Activated T-cell treated with anti-CD3 and anti-CD28 coated beads for 4 hours (primary cell): ENCODE data around the gene RCE1.

Experiments used
- DNase-seq: peaks from one replicate; pipeline ENCODE4 v3.0.0-alpha.2; 2020

RCE1 gene

DNA sequence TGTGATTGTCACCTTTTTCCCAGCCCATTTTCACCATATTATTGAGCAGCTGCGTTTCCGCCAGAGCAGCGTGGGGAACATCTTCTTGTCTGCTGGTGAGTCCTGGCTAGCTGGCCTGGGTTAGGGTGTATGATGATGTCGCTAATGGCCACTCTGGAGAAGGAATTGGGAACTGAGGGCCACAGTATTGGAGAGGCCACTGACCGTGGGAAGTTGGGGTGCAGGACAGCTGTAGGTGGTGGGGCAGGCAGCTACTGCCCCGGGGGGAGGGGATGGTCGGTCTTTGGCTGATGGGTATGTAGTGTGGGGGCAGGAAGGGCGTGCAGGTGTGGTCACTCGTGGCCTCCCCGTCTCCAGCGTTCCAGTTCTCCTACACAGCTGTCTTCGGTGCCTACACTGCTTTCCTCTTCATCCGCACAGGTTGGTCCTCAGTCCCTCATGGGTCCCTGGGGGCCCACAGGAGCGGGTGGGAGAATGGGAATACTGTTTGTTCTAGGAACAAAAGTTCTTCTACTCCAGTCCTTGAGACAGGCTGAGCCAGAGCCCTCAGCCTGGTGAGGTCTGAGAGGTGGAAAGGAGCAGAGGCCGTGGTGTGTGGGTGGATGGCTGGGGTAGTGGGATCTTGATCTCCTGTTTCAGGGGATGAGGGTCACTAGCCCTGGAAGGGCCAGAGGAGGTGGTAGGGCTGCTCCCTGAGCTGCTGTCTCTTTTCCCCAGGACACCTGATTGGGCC, 2.1 kb downstream of the RCE1 start:
- DNase-seq, result no peak

DNA sequence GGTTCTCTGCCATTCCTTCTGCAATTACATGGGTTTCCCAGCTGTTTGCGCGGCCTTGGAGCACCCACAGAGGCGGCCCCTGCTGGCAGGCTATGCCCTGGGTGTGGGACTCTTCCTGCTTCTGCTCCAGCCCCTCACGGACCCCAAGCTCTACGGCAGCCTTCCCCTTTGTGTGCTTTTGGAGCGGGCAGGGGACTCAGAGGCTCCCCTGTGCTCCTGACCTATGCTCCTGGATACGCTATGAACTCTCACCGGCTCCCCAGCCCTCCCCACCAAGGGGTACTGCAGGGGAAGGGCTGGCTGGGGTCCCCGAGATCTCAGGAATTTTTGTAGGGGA, 2.6 kb downstream of the RCE1 start:
- DNase-seq, result no peak

DNA sequence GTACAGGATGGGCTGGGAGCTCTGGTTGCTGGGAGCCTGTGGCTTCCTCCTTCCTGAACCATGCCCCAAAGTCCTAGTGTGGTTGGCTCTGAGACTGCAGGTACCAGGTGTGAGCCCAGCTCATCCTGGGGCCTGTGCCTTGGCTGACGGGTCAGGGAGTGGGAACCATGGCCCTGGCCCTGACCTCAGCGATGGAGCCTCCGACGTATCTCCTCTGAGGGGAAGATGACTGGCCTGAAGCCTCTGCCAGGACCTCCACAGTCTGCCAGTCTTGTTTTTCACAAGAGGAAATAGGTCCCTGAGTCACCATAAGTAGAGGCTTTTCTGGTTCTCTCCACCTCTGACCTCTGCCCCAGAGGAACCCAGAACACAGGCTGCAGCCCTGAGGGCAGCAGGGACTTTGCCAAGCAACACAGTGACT, 3.4 kb downstream of the RCE1 start:
- no peak for DNase-seq

DNA sequence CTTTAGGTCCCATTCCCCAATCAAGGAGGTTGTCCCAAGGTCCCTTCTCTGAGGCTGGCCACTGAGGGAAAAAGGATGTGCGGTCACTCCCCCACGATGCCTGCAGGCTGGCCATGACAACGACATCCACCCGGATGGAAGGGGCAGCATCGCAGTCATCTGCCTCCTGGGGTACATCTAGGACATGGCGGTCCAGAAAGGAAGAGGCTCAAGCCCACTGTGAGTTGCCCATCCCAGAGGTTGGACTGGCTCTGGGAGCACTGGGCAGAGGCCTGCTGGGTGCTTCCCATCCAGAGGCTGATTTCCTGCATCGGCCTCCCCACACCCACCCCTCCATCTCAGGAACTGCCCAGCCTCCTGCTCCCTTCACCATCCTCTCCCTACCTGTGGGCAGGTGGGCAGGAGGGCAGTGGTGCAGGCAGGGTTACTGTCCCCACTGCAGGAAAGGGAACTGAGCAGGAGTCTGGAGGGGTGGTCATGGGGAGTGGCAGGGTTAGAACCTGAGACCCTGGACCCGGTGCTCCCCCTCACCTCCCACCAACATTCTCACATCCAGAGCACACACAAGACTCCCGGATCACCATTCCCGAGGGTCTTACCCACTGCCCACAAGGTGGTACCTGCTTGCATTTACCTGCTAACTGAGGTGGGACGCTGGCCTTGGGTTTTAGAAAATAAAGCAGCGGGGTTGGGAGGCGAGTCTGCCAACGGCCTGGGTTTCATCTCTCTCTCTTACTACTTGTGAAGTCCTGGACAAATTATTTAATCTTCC, 4.4 kb downstream of the RCE1 start:
- no peak for DNase-seq

DNA sequence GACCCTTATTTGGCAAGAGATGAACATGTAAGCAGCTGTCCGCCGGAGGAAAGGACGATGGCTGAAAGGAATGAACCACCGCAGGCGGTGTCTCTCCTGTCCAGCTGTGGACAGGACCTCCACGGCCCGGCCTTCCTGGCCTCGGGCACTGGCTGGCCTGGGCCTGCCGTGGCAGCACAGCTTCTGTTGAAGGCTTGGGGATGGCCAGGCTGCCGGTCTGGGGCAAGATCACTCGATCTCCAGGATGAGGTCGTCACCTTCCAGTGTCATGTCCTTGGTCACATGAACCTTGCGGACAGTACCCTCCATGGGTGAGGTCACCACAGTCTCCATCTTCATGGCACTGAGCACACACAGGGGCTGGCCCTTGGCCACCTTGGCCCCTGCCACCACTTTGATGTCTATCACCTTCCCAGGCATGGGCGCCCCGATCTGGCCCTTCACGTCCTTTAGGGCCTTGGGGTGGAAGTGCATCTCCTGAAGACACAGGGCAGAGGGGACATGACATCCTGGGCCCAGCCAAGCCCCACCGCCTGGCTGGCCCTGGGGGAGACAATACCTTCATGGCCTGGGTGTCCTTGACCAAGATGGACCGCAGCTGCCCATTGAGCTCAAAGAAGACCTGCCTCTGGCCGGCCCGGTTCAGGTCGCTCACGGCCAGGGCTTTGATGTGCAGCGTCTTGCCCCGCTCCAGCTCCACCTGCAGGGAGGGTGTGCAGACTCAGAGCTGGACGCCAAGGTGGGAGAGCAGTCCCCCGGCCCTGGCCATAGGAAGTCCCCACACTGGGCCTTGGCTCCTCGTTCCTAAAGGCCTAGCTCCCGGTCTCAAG, 5.6 kb downstream of the RCE1 start:
- DNase-seq, result no peak

DNA sequence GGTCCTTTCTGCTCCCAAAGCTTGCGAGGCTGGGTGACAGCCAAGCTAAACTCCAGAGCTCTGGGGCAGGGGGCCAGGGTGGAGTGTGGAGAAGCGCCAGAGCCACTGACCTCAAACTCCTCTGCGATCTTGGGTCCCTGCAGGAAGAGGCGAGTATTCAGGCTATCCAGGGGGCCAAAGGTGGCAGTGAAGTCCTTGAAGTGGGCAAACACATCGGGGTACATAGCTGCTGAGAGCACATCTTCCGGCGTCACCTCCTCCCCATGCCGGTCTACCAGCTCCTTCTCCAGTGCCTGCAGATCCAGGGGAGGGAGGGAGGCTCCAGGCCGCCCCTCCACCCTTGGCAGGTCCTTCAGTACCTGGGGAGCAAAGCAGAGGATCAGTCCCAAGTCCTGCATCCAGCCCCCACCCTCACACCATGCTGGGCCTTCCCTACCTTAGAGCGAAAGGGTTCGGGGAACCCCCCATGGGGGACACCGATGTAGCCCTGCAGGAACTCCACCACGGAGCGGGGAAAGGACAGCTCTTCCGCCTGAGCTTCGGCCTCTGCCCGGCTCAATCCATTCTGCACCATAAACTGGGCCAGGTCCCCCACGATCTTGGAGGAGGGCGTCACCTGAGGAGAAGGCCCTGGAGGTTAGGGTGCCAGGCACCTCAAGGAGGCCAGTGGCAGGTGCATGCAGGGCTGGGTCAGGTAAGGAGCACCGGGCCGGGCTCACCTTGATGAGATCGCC, 6.4 kb downstream of the RCE1 start:
- no peak for DNase-seq

DNA sequence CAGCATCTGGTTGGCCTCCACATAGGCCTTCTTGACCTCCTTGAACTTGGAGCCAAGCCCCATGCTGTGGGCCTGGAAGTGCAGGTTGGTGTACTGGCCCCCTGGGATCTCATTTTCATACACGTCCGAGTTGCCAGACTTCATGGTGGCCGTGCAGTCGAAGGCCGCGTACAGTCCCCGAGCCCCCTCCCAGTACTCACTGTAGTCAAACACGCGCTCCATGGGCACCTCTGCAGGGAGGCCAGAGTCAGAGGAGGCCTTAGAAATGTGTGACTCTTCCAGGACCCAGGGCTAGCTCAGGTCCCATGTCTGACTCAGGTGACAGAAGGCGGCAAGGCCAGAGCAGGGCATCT, 7.0 kb downstream of the RCE1 start:
- DNase-seq, result no peak

DNA sequence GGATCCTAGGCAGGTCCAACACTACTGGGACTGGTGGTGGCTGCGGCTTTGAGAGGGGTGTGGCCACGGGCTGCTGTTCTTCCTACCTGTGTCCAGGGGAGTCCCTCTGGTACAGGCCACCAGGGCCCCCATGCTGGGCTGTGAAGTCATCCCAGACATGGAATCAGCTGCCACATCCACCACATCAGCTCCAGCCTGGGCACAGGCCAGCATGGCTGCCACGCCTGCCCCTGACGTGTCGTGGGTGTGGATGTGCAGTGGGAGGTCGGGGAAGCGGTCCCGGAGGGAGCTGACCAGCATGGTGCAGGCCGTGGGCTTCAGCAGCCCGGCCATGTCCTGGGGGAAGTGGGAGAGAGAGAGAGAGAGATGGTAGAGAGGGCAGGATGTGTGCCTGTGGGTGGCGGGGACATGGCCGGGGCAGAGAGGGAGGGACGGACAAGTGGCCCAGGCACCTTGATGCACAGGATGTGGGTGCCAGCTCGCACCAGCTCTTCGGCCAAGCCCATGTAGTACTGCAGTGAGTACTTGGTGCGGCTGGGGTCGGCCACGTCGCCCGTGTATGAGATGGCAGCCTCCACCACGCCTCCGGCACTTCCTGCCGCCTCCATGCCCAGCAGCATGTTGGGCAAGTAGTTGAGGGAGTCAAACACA, 7.5 kb downstream of the RCE1 start:
- DNase-seq, result no peak

DNA sequence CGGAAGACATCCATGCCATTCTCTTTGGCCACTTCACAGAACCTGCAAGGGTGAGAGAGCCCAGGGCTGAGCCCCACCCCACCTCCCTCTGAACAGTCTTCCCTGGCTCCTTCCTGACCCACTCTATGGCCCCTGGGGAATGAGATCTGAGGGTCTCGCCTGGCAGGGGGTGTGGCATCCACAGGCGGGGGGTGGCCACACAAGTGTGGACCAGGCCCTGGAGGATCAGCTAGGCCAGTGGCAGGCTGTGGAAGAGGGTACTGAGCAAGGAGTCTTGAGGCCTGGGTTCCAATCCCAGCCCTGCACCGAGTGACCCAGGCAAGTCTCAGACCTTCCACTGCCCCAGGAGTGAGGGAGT, 8.0 kb downstream of the RCE1 start:
- DNase-seq, result no peak

DNA sequence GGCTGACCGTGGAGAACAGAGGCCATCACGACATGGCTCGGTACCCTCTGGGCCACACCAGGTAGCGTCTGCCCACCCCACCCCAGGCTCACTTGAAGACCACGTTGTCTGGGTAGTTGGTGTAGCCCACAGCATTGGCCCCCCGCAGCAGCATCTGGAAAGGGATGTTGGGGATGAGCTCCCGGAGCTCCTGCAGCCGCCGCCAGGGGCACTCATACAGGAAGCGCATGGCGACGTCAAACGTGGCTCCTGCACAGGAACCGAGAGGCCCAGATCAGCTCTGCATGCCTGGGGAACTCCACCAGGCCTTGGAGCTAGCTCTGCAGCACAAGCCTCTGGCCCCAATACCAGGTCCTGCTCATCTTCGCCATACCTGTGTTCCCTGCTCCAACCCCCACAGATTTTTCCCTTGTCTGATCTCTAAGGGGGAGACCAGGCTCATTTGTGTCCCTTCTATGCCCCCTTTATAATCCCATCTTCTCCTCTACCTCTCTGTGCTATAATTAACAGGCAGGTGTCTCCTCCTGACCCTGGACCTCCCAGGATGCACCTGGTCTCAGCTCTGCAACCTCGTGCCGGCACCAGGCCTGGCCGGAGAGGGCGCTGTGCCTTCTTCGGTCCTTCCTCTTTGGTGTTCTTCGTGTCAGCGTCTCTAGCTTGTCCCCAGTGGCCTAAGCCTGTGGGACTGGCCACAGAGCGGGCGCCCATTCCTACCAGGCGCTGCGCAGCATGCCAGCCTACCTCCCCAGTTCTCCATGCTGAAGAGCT, 8.6 kb downstream of the RCE1 start:
- no peak for DNase-seq

DNA sequence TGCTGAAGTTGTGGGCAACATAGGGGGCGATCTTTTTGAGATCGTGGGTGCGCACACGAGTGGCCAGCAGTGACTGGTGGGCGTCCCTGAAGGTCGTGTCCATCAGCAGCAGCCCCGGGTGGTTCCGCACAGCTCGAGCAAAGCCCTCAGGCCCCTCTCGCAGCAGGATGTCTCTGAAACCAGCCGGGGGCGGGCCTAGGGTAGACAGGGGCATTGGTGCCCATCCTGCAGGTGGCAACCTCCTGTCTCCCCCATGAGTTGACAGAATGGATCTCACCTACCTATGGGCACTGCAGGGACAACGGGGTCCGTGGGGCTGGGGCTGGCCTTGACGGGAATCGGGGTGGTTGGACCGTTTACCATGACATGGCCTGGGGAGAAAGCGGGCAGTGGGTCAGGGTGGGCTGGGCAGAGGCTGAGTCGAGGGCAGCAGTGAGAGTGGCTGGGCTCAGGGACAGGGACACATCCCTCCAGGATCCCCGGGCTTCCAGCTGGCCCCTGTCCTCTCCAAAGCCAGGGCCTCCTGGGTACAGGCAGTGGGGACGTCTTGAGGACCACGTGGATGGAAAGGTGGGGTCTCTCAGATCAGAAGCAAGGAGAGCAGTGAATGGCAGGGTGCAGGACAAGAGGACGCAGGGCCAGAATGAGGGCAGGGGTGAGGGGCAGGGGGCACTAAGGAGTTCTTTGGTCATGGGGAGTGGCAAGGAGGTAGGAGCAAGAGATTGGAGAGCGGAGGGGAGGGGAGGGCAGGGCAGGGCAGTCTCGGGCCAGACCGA, 9.4 kb downstream of the RCE1 start:
- DNase-seq, result no peak

DNA sequence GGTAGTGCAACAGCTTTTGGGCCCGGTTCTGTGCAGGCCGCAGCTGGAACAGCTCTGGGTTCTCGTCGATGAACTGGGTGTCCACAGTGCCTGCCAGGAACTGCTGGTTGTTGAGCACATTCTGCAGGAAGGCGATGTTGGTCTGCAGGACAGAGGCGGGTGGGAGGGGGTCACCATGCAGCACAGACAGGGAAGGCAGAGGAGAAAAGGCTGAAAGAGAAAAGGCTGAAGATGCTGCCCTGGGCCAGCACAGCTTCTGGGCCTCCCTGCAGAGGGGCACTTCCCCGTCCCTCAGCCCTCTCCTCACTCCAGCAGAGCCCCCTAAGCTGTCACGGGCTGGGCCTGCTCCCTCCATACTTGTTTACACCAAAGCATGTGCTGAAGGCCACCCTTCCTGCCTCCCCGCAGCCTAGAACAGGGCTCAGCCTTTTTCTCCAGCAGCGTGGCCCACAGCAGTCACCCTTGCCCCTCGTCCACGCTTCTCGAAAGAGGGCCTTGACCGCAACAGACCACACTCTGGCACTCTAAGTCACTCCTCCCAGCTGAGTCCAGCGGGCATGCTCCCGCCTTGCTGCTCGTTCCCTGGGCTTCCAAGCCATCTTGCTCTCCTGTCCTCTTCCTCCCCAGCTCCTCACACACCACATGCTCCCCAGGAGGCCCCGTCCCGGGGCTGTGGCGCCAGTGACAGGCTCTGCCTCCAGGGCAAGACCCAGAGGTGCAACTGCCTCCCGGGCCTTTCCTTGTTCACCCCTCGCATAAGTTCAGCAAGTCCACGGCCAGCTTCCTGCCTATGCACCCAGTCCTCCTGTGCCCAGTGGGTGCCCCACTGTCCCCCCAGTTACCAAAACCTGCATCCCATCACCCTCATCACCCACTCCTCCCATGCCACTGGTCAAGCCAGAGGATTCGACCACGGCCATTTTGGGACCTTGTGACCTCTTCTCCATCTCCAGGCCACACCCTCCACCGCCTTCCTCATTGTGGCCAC, 10.3 kb downstream of the RCE1 start:
- no peak for DNase-seq

DNA sequence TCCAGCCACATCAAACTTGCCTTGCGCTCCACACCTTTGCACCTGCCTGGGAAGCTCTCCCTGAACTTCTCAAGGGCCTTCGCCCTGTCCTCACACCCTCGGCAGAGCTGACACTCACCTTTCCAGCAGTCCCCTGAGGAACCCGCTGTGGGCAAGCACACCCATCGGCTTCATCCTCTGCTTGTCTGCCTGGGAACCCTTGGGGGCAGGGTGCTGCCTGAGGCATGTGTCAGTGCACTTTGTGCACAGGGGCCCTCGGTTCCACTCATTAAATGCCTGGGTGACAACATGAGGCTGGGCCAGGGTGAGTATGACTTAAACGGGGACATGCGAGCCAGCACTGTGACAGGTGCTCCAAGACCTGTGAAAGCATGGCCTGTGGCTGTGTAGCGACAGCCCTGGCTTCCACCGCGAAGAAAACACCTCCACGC, 11.0 kb downstream of the RCE1 start:
- no peak for DNase-seq

DNA sequence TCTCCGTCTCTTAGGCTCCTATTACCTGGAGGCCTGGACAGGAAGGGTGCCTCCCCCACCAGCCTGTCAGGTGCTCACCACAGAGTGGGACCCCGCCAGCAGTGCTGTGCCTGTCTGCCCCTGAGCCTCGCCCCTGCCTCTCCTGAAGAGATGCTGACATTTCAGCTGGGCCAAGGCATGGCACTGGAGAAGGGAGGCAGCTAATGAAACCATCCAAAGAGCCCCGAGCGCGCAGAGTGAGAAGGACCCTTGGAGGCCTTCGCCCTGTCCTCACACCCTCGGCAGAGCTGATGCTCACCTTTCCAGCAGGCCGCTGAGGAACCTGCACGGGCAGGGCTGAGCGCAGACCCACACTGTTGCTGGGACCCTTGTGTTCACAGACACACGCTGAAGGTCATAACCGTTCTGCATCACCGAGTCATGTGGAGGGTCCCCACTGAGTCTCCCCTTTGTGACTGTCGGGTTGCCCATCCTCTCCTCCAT, 11.5 kb downstream of the RCE1 start:
- DNase-seq, result no peak

DNA sequence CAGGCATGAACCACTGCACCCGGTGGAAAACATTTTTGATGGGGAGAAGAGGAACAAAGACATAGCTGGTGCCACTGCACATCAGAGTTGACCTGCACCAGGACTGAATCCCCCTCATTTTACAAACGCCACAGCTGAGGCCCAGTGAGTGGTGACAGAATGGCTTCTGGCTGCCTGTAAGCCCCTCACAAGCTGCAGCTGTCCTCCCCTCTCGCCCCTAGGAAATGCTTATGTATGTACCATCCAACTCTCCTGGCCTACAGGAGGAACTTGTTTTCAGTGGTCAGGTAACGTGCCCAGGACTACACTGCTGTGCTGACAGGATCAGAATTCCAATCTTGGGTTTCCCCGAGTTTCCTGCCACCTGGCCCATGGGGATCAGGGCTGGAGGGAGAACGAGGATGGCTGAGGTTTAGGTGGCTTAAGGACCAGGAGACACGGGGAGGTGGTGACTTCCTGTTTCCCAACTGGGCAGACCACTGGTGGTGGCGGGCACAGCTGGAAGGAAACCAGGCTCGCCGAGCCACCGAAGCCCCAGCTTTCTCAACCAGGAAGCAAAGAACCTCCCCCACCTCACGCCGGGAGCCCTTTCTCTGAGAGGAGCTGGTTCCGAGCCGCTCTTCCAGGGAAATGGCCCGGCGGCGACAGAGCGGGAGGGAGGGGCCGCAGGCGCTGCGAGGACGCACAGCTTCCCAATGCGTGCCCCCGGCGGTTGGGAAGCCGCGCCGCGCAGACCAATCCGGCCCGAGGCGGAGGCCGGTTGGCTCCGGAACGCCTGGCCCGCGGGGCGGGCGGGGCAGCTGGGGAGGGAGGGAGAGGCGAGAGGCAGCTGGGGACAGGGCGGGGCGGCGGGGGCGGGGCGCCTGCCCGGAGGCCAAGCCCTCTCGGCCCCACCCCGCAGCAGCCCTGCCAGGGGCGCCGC, 12.6 kb downstream of the RCE1 start:
- DNase-seq, result no peak

DNA sequence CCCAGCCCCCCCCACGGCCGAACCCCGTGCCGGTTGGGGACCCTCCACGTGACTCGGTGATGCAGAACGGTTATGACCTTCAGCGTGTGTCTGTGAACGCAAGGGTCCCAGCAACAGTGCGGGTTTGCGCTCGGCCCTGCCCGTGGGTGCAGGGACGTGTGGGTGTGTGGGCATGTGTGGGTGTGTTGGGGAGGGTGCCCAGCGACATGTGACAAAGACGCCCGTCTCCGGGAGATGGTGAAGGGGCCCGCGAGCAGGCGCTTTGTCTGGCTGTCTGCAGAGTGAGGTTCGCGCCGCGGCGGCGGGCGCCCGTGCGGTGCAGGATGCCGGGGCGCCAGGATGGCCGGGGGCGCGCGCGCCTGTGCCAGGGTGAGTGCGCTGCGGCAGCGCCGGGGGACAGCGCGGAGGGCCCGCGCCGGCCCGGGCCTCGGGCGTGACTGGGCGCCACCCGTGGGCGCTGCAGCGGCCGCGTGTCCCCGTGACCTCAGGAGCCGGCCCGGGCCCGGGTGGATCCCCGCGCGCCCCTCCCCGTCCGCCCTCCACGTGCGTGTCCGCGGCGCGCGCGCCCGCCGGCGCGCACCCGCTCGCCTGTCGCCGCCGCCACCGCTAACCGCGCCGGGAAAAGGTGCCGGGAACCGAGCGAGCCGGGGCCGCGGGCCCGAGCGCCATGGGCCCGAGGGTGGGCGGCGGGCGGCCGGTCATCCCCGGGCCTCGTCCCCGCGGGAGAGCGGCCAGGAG, 13.4 kb downstream of the RCE1 start, which contains the start of gene LRFN4:
TSS of gene LRFN4 (plus strand) at position 569 of the 738 bp plus-strand sequence. CDS start 681 bp downstream, outside the sequence.
- DNase-seq, result peak; percentile 48

DNA sequence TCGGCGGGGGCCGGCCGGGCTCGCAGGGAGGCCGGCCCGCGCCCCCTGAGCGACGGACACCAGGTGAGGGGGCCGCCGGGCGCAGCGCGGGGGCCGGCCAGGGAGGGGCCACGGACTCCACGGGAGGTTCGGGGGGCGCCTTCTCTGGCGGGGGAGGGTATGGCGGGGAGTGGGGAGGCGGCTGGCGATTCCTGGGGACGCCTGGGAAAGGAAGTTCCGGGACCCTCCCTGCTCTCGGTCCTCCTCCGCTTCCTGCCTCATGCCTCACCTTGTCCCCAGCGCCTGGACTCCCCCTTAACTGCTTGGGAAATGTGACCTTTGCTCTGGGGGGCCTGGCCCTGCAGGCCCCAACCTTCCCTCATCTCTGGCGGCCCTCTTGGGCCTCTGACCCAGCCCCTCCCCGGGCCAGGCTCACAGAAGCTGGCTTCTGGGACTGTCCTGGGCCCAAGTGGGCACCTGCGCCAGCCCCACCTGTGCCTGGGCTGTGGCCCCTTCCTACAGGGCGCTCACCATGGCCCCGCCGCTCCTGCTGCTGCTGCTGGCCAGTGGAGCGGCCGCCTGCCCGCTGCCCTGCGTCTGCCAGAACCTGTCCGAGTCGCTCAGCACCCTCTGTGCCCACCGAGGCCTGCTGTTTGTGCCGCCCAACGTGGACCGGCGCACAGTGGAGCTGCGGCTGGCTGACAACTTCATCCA, 14.1 kb downstream of the RCE1 start:
- no peak for DNase-seq
